GM19372 (cell line): ENCODE results near the gene JAG2.
"Not testable (repeated sequence)": the region's sequence is repeated elsewhere in the genome, so short reads cannot be mapped to it uniquely, and the experiment has no call there.

ENCODE experiments used
- ATAC-seq: cut with Tn5 transposase; IDR thresholded peaks from one replicate; pipeline ENCODE4 v1.9.1; 2021; ENCODE audit warnings: mild to moderate bottlenecking, low read depth, moderate library complexity; ENCODE audit not compliant: unreplicated experiment

JAG2 gene

GRCh38 chr14:105123981-105124765 is 44.4 kb downstream of the JAG2 start:
- no peak for ATAC-seq

DNA sequence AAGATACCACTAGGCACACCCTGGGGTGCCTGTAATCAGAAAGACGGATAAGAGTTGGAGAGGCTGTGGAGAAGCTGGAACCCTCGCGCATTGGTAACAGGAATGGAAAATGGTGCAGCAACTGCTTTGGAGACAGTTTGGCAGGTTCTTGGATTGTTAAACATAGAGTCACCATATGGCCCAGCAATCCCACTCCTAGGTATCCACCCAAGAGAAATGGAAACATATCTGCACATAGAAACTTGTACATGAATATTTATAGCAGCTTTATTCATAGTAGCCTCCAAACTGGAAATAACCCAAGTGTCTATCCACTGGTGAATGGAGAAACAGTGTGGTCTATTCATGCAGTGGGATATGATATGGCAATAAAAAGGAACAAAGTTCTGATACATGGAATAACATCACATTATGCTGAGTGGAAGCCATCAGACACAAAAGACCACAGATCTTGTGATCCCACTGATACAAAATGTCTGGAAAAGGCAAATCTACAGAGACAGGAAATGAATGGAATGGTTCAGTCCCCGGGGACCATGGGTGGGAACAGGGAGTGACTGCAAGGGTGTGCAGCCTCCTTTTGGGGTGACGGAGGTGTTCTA is 45.4 kb downstream of the JAG2 start:
- no peak for ATAC-seq

DNA sequence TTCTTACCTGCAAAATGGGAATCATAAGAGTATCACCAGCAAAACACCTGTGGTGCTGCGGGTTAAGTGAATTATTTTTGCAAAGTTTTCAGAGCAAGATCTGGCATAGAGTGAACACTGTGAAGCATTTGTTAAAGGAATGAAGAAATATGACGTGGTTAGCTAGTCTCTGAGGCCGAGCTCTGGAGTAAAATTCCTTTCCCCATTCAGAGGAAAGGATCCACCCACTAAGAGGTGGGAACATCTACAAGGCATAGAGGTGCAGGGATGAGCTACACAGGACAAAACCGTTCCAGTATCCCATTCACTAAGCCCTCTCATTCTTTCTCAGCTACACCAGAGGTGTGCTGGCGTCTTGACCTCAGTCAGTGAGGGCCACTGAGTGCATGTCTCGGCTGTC is 48.5 kb downstream of the JAG2 start:
- no peak for ATAC-seq

GRCh38 chr14:105119408-105120025 is 49.1 kb downstream of the JAG2 start:
- no peak for ATAC-seq

GRCh38 chr14:105118646-105119407 is 49.7 kb downstream of the JAG2 start:
- no peak for ATAC-seq

GRCh38 chr14:105117710-105118385 is 50.7 kb downstream of the JAG2 start:
- ATAC-seq, result no peak

- no peak for ATAC-seq
These were observed 51.3 kb downstream of the JAG2 start for GRCh38 chr14:105117257-105117646.

DNA sequence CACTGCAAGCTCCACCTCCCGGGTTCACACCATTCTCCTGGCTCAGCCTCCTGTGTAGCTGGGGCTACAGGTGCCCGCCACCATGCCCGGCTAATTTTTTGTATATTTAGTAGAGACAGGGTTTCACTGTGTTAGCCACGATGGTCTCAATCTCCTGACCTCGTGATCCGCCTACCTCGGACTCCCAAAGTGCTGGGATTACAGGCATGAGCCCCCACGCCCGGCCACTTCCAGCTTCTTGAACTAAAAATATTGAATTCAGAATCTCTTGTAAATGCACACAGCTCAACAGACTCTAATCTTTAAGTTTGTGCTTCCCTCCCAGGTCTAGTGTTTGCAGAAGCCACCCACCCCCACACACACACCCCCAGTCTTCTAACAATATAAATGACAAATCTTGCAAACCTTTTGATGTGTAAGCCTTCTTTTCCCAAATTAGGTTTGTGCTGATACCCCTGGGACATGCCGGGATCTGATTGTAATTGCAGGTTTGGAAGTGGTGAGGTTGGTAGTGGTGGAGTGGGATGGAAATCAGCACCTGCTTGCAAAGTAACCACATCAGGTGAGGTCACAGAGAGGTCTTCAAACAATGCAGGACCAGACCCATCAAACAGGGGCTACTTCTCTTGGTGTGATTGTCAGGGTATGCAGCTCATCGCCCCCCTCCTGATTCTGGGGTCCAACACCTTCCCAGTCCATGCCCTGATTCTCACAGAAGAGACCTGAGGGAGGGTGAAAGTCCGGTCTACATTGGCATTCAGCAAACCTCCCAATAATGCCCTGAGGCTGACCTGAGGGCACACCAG is 51.9 kb downstream of the JAG2 start:
- no peak for ATAC-seq

DNA sequence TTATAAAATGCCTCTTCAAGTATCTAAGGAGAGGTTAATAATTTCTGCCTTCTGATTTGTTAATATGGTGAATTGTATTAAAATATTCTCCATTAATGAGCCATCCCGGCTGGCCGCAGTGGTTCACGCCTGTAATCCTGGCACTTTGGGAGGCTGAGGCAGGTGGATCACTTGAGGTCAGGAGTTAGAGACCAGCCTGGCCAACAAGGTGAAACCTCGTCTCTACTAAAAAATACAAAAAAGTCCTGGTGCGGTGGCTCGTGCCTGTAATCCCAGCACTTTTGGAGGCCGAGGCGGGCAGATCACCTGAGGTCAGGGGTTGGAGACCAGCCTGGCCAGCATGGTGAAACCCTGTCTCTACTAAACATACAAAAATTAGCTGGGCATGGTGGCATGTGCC is 59.3 kb downstream of the JAG2 start:
- not testable (repeated sequence) for ATAC-seq

DNA sequence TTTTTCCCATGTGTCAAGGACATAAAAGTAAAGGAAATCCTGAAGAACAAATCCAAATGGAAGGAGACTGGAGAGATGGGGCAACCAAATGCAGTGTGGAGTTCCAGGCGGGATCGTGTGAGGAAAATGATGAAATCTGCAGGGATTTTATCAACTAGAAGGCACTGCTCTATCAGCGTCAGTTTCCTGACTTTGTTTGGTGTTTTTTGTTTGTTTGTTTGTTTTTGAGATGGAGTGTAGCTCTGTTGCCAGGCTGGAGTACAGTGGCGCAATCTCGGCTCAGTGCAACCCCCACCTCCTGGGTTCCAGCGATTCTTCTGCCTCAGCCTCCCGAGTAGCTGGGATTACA is 60.1 kb downstream of the JAG2 start:
- no peak for ATAC-seq

- ATAC-seq, result no peak
These were observed 60.6 kb downstream of the JAG2 start for GRCh38 chr14:105107781-105108515.

GRCh38 chr14:105107351-105107750 is 61.2 kb downstream of the JAG2 start:
- ATAC-seq, result no peak

DNA sequence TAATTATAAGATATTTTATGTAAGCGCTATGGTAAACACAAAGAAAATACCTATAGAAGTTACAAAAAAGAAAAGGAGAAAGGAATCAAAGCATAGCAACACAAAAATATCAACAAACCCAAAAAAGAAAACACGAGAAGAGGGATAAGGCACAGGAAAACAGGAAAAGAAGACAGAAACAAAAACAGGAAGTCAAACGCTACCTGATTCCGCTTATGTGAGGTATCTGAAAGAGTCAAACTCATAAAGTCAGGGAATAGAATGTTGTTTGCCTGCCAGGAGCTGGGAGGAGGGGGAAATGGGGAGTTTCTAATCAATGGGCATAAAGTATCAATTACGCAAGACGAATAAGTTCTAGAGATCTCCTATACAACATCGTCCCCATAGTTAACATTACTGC is 63.4 kb downstream of the JAG2 start:
- no peak for ATAC-seq

DNA sequence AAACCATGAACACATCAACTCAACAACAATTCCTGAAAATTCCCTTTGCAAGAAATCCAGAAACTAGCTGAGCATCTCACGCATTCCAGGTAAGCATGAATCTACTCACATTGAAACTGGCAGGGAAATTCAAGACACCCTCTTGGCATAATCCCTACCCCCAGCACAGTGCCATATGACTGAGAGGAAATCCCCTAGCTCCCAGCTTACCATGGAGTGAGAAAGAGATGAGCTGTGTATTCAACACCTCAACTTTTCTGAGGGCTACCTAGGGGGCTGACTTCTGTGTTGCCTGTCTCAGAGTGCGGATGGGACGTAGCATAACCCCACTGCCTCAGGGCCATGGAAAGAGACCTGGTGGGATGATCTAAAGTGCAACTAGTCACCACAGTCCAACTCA is 65.7 kb downstream of the JAG2 start:
- ATAC-seq, result no peak

DNA sequence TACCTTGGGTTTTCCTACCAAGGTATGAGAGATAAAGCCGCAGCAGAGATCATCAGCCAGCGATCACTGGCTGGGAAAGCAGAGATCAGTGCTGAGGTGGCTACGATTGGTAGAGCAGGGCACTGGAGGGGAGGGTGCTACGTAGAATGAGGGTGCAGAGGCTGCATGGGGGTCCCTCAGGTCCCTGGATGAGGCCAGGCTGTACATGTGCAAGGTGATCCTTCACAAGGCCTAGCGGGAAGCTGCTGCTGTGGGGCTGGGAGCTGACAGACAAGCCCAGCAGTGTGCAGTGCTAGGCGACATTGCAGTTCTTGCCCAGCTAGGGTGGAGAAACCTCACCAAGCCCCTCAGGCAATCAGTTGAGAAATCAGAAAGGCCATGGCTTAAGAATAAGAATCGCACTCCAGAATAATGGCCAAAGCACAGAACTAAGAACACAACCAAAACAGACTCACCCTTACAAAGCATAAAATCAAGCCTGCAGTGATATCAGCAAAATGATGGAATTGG is 66.2 kb downstream of the JAG2 start:
- no peak for ATAC-seq

DNA sequence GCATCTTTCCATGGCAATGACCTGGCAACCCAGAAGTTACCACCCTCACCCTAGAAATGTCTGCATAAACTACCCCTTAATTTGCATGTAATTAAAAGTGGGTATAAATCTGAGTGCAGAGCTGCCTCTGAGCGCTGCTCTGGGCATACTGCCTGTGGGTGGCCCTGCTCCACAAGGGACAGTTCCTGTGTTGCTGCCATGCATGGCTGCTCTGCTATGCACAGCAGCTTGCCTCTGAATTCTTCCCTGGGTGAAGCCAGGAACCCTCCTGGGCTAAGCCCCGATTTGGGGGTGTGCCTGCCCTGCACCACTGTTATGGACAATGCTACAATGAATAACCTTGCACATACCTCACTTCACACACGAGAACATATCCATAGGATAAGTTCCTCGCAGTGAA is 67.7 kb downstream of the JAG2 start:
- ATAC-seq, result no peak

- ATAC-seq, result no peak
These were observed 68.8 kb downstream of the JAG2 start for GRCh38 chr14:105099778-105100177.

- no peak for ATAC-seq
These were observed 70.3 kb downstream of the JAG2 start for GRCh38 chr14:105098316-105098715.

- no peak for ATAC-seq
These were observed 70.8 kb downstream of the JAG2 start for GRCh38 chr14:105097794-105098127.
